Limb (tissue), 2 donors: ENCODE results near the gene PPIL1.

Experiments used
- DNase-seq, 2 donors: peaks; one replicate each; pipeline ENCODE4 v3.0.0-alpha.2; 2016; ENCODE audit errors: extremely low spot score in 2 of 2

Gene PPIL1

DNA sequence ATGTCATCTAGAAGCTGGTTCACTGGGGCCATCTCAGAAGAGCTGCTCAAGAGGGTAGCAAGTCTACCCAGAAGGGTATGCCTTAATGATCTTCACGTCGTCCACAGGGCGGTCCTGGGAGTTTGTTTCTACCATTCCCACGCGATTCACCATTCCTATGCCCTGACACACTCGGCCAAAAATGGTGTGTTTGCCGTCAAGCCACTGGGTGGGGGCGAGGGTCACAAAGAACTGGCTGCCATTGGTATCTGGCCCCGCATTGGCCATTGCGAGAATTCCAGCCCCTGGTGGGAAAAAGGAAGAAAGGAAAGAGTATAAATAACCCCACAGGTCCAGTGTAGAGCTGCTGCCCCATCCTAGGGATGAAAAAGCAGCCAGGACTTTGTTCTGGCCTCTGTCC, 18.9 kb downstream of the PPIL1 start:
- DNase-seq: no peak

- DNase-seq: no peak
Observed at GRCh38 chr6:36853325-36853724, 21.3 kb downstream of the PPIL1 start.

GRCh38 chr6:36852481-36853147, 22.0 kb downstream of the PPIL1 start:
- no peak for DNase-seq

GRCh38 chr6:36851626-36852025, 23.0 kb downstream of the PPIL1 start:
- DNase-seq: no peak

- DNase-seq: peak; percentile 66 to 83
Observed at GRCh38 chr6:36851149-36851614, 23.4 kb downstream of the PPIL1 start.

DNA sequence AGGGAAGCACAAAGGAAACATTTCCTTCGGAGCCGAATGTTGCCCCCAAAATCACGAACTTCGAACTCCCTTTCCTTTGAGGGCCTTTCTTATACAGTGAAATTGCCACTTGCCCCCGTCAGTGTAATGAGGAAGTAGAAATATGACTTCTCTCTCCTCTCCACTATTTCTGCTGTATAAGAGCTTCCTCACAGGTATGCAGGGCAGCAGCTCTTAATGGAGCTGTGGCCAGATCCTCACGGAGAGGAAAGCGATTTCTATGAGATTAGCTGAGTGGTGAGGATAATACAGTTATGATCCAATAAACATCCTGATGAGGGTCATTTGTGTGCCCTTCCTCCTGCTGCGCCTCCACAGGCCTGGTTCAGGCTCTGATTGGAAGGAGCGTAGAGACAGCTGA, 24.6 kb downstream of the PPIL1 start:
- no peak for DNase-seq

- DNase-seq: peak in 1 of 2 donors; percentile 17
Observed at GRCh38 chr6:36848658-36849441, 25.8 kb downstream of the PPIL1 start.

DNA sequence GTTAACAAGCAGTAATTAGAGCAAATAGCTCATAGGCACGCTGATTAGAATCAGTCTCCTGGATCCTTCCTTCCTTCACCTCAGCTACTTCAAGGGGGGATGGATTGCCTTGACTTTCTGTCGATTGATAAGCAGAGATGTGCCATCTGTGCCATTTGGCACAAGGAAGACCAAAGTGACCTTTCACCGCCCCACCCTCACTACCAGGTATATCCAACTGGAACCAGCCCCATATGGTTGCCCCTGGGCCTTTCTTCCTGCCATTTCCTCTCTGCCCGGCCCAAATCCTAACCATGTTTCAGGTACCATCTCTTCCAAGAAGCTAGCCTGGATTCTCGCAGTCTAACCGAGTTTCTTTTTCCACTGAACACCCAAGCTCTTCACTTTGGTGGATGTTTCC, 26.6 kb downstream of the PPIL1 start:
- no peak for DNase-seq

DNA sequence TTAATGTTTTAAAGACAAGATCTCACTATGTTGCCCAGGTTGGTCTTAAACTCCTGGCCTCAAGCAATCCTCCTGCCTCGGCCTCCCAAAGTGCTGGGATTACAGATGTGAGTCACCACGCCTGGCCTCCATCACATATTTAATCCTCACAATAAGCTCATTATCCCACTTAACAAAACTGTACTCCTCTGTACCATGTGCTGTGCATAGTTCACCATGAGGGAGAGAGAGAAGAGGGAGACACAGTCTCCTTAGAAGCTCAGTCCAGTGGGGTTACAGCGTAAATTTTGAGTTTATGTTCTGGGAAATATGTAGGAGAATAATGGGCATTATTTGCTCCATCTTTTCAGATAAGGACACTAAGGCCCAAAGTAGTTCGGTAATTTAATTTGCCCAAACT, 27.5 kb downstream of the PPIL1 start:
- no peak for DNase-seq

DNA sequence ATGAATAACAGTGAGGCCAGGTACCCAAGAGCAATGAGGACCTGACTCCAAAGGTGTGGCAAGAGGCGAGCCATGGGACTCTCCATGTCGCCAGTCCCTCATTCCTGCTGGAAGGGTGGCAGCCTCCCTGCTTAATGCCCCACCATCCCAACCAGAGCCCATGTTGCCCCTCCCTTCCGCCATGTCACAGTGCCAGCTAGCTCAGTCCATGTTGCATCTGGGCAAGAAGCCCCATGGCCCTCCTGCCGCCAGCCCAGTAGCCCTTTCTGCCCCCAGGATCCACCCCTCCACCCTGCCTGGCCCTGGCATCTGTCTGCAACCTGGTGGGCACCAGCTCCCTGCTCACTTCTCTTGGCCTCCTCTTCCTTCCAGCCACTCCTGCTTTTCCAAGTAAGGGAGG, 29.4 kb downstream of the PPIL1 start:
- DNase-seq: no peak

DNA sequence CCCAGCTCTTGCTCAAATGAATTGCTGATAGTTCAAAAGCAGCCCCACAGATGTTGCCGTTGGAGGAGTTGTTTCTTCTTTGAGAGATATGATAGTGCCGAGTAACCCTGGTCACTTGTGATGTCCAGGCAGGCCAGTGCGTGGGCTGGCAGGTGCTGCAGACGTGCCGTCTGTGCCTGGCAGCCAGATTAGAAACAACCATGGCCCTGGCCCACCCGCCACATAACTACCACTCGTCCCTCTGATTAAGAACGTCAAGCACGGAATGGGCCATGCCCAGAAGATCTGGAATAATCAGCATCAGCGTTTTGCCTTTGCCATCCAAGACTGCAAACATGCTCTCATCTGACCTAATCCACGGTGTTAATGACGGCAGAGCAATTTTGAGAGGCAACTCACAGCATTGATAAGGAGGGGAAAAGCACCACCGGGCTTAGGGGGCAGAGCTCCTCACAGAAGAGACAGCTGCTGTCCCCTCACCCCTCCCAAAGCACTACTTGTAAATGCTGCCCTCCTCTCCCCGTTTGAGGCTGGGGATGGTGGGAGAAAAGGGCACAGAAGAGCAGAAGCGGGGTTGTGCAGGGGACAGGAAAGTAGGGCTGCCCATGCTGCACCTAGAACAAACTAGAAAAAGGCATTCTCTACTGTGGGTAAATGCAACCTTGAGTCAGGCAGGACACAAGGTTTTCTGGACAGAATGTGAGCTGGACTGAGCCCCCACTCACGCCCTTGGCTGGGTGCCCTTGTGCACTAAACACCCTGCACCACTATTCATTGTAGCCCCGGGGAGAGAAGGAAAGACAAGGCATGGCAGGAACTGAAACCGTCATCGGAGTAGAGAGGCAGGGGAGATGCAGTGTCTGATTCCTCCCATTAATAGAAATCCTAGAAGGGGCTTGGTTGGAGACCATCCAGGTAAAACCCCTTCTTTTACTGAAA, 30.1 kb downstream of the PPIL1 start:
- no peak for DNase-seq

DNA sequence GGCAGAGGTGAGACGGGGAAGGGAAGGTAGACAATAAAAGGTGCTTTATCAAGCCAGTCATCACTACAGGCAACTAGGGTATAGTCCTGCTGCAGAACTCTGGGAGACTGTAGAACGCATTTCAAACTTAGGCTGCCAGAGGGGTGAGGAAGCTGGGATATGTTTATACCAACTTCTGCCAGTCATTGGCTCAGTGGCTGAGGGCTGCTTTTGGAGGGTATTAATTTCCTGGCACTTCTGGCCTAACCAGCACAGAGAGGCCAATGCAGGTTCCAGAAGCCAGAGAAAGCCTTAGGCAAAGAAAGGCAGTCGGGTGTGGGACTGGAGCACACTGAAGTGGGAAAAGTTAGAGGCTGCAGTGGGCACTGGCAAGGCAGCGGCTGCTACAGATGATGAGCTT, 31.4 kb downstream of the PPIL1 start:
- DNase-seq: no peak

DNA sequence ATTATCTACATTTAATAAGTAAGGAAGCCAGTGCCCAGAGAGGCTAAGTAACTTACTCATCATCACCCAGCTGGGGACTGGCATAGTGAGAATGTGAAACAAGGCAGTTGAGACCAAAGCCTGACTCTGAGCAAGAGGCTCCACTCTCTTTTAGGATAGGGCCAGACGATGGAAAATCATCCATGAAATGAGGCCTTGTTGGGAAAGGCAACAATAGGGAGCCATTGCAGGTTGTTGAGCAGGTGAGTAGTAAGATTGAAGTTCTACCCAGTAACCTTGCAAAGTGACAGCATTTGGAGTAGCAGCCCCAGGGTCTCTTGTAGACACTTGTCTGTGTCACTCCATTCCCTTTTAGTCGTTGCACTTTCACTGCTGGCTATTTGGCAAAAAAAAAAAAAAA, 32.8 kb downstream of the PPIL1 start:
- no peak for DNase-seq

DNA sequence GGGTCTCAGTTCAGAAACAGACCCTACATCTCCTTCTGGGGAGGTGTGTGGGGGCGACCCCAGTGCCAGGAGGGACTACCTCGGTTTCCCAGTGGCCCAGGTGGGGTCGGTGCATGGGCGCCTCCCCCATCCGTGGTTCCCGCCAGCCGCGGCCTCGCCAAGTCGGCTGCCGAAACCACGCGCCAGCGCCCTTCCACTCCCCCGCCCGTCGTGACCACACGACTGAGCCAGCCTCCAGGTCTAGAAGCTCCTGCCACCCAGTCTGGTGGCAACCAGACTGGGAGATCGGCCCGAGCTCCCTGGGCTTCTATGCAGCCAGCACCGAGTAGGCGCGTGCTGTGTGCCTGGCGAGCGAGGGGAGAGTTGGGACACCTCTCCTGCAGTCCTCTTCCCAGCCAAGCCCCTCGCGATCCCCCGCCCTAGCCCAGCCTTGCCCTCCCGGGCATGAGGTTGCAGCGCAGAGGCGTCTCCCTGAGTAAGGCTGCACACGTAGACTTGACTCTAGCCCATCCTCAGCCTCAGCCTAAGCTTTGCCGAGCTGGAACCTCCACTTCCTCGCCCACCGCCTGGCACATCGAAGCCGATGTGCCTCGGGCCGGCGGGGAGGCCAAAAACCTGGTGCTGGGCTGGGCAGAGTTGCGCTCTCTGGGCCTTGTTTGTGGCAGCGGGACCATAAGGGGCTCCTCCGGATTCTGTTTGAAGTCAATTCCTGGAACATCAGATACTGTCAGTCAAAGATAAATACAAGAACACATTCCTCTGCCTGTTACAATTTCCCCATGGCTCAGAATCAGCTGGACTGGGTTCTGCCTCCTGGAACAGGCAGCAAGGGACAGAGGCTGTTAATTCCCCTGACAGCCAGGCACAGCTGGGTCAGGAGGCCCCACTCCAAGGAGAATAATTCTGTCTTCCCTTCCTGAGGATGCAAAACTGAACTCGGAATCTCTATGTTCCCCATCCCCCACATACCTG, 33.9 kb downstream of the PPIL1 start:
- DNase-seq: peak in 1 of 2 donors; percentile 19

DNA sequence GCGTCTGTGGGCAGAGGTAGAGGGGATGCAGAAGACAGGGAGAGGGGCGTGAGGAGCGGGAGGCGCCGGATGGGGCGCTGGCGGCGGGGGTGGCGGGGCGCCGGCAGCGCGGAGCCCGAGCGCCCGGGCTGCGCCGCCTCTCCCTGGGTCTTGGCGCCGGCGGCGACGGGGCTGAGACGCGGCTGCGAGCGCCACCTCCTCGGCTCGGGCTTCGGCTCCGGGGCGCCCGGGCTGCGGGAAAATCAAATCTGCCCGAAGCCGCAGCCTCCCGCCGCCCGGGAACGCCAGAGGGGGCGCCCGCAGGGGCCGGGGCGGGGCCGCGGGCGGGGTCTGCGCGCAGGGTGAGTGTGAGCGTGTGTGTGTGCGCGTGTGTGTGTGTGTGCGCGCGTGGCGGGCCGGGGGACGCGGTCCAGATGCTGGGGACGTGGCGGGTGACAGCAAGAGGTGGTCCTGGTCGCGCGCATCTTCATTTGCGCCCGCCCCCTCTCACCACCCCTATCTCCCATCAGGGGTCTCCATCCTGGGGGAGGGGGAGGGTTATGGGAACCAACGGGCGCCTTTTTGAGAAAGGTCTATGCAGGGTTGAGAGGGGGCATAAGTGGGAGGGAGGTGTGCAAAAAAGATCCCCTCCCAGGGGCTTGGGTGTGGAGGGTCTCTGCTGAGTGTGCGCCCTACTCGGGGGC, 34.7 kb downstream of the PPIL1 start:
- DNase-seq: peak; percentile 22 to 82

DNA sequence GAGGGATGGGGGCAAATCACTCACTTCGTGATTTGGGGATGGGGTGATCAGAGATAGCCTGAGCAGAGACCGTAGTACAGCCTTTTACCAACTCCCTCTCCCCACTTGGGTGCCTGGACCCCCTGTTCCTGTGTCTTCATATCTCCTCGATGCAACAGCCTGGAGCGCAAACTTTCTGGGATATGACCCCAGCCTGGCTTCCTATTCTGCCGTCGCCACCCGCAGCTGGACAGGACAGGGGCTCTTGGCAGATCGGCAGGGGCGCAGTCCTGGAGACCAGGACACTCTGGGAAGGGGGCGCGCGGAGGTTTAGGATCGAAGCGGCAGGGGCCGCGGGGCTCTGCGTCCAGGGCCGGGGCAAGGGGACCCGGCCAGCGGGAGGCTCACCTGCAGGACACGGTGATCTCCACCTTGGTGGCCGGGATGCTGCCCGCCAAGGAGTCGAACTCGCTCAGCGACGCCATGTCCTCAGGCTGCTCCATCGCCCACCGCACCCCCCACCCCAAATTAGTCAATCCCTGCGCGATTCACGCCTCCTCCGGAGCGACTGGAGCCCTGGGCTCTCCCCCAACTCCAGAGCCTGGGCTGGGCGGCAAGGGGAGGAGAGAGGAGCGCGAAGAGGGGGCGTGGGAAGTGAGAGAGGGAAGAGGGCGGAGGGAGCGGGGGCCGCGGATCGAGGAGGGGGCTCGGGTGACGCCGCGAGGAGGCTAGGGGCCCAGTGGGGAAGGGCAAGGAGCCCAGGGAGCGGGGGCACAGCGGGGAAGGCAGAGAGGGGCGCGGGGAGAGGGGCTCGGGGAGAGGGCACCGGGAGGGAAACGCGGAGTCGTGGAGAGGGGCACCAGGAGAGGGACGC, 35.5 kb downstream of the PPIL1 start, which contains the start of gene CPNE5:
Gene CPNE5 (minus strand): TSS at position 549 of the 853 bp plus-strand sequence. CDS start 67 bp downstream, at position 482.
- peak; percentile 29 to 79 for DNase-seq

GRCh38 chr6:36837686-36838085, 36.9 kb downstream of the PPIL1 start:
- DNase-seq: no peak

DNA sequence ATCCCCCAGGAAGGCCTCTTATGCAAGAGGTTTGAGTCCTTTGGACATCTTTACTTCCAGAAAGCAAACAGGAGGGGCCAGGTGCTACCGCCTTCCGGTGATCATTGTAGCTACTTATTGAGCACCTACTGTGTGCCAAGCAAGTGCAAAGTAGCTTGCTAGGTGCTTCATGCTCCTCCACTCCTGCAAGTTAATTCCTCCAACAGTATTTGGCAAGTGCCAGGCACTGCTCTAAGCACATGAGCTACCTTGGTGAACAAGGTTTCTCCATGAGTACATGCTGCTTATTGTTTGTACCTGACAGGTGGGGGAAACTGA, 37.6 kb downstream of the PPIL1 start:
- DNase-seq: no peak
